Stomach (tissue), 9 donors: ENCODE measurements around the gene GABRR2. TPM values are rescaled to one million over a fixed set of nuclear protein-coding genes. Genes with fewer than 3 reads are reported as not detected.
"Not testable (repeated sequence)": the region's sequence is repeated elsewhere in the genome, so short reads cannot be mapped to it uniquely, and the experiment has no call there.

Experiments used
- DNase-seq, 2 donors: peaks; one replicate each; pipeline versions ENCODE4 v3.0.0 to v3.0.0-alpha.2; 2013 to 2019
- H3K27ac ChIP-seq, 5 donors: fragments of 200-600 bp in 4 of 5; sonication (generic) in 4 of 5; one replicate each; pipeline ENCODE4 v1.5.1; 2013 to 2019; ENCODE audit warnings: mild to moderate bottlenecking in 1 of 5, moderate library complexity in 1 of 5
- H3K27me3 ChIP-seq, 3 donors: fragments of 200-600 bp; sonication (generic); one replicate each; pipeline ENCODE4 v1.5.1; 2017 to 2019; ENCODE audit warnings: mixed run types in 1 of 3
- H3K36me3 ChIP-seq, 4 donors: fragments of 200-600 bp; sonication (generic); 1 replicate in 3 of 4; 2 replicates in 1 of 4; pipeline ENCODE4 v1.5.1; 2016 to 2019
- H3K4me1 ChIP-seq, 4 donors: fragments of 200-600 bp; sonication (generic); one replicate each; pipeline ENCODE4 v1.5.1; 2016 to 2019
- H3K4me3 ChIP-seq, 4 donors: fragments of 200-600 bp; sonication (generic) in 3 of 4; one replicate each; pipeline ENCODE4 v1.5.1; 2016 to 2019; ENCODE audit warnings: mild to moderate bottlenecking in 1 of 4
- H3K9me3 ChIP-seq, 4 donors: fragments of 200-600 bp; sonication (generic); one replicate each; pipeline ENCODE4 v1.5.1; 2016 to 2019
- EP300 ChIP-seq: sonication (generic); formaldehyde crosslinking; IDR thresholded peaks from one replicate; pipeline ENCODE4 v1.6.1; 2017; ENCODE audit warnings: antibody characterized with exemption
- POLR2A ChIP-seq, 4 donors: fragments of 450-650 bp; IDR thresholded peaks; one replicate each; pipeline ENCODE4 v1.6.1; 2016; ENCODE audit warnings: antibody characterized with exemption in 4 of 4, control low read depth in 2 of 4, mild to moderate bottlenecking in 1 of 4, moderate library complexity in 1 of 4
- POLR2AphosphoS5 ChIP-seq, 3 donors: sonication (generic); formaldehyde crosslinking; IDR thresholded peaks; one replicate each; pipeline ENCODE4 v1.6.1; 2016; ENCODE audit warnings: antibody characterized with exemption in 3 of 3
- WGBS, 5 donors: extraction: QIAGEN DNeasy Blood & Tissue Kit in 3 of 5; methylation state at CpG; one replicate each; pipeline versions ENCODE4 v1.1.5 to v1.1.7; 2013 to 2018; 5-methylcytosine and 5-hydroxymethylcytosine counted together
- intact Hi-C: fragments of 100-400 bp; cut with DNase I; formaldehyde crosslinking; loops from one replicate; pipeline ENCODE4 v1.15.1; 2023; ENCODE audit warnings: low total_unique reads
- polyA plus RNA-seq, 3 donors: library from polyadenylated mRNA; stranded (reverse); fragments of 200-250 nt; gene quantifications; one replicate each; pipeline ENCODE4 v1.2.3, GENCODE V29; 2013
- total RNA-seq, 5 donors: library from RNA; depleted of rRNA; stranded (reverse); fragments of >200 nt; gene quantifications; one replicate each; pipeline versions ENCODE4 v1.1.0 to v1.2.3, GENCODE V29; 2014 to 2016
- TF ChIP-seq, protein P1 (sequence below), 7 experiments: fragments of 450-650 bp in 4 of 7; fragments of 200-600 bp in 3 of 7; sonication (generic) in 3 of 7; IDR thresholded peaks; one replicate each; pipeline ENCODE4 v1.5.1; 2016 to 2019; ENCODE audit warnings: antibody characterized with exemption in 7 of 7, control low read depth in 2 of 7, mild to moderate bottlenecking in 1 of 7
- donor health status: healthy with polysubstance abuse.
- donor health status: Bipolar disorder and iron deficiency.
- donor health status: healthy.

Gene GABRR2
- total and polyA plus RNA-seq, 8 donors: 0.15 to 7.6 (median 0.73) TPM; not detected in 5

GRCh38 chr6:89295981-89296380 is 19.1 kb downstream of the GABRR2 start:
- no peaks in the 10 kb centered on the region for H3K36me3 ChIP-seq
- H3K27me3 ChIP-seq: no peaks in the 10 kb centered on the region
- 91 to 100% (median 100%) methylated on average over 1 to 2 of the region's 2 CpGs for WGBS, 5 donors
- intact Hi-C loops: no loop called here
- DNase-seq: no peak
- peaks cover 9 to 19% (median 14%) of the 10 kb centered on the region in 4 donors for H3K4me1 ChIP-seq
- H3K9me3 ChIP-seq: no peaks in the 10 kb centered on the region
- TF ChIP-seq EP300 (no peak), POLR2AphosphoS5 (IDR thresholded peaks at IDR 0.05) (no peak), POLR2A (IDR thresholded peaks at IDR 0.05) (no peak)
- TF ChIP-seq, protein P1, sequence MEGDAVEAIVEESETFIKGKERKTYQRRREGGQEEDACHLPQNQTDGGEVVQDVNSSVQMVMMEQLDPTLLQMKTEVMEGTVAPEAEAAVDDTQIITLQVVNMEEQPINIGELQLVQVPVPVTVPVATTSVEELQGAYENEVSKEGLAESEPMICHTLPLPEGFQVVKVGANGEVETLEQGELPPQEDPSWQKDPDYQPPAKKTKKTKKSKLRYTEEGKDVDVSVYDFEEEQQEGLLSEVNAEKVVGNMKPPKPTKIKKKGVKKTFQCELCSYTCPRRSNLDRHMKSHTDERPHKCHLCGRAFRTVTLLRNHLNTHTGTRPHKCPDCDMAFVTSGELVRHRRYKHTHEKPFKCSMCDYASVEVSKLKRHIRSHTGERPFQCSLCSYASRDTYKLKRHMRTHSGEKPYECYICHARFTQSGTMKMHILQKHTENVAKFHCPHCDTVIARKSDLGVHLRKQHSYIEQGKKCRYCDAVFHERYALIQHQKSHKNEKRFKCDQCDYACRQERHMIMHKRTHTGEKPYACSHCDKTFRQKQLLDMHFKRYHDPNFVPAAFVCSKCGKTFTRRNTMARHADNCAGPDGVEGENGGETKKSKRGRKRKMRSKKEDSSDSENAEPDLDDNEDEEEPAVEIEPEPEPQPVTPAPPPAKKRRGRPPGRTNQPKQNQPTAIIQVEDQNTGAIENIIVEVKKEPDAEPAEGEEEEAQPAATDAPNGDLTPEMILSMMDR (IDR thresholded peaks at IDR 0.05): no peak
- H3K4me3 ChIP-seq: no peak overlapping the region
- H3K27ac ChIP-seq: no peak overlapping the region

GRCh38 chr6:89295116-89295515 is 20.0 kb downstream of the GABRR2 start:
- intact Hi-C loops, H3K36me3 ChIP-seq, H3K27me3 ChIP-seq, DNase-seq, H3K9me3 ChIP-seq, H3K4me3 ChIP-seq, H3K27ac ChIP-seq: not testable (repeated sequence)
- H3K4me1 ChIP-seq: peaks cover 9 to 19% (median 14%) of the 10 kb centered on the region in 4 donors
- WGBS, 5 donors: 67 to 100% (median 72%) methylated on average over 1 of the region's 1 CpG

- H3K4me1 ChIP-seq: no peaks in the 10 kb centered on the region
- H3K27me3 ChIP-seq: no peaks in the 10 kb centered on the region
- no peak for DNase-seq
- no peak overlapping the region for H3K27ac ChIP-seq
- intact Hi-C loops: no loop called here
- 81 to 89% (median 88%) methylated on average over 11 of the region's 11 CpGs for WGBS, 5 donors
- H3K4me3 ChIP-seq: no peak overlapping the region
- H3K36me3 ChIP-seq: no peaks in the 10 kb centered on the region
- H3K9me3 ChIP-seq: no peaks in the 10 kb centered on the region
- TF ChIP-seq, protein P1 (IDR thresholded peaks at IDR 0.05): no peak
- TF ChIP-seq POLR2AphosphoS5 (IDR thresholded peaks at IDR 0.05) (no peak), POLR2A (IDR thresholded peaks at IDR 0.05) (no peak), EP300 (no peak)
Measured at GRCh38 chr6:89291256-89291819, 23.8 kb downstream of the GABRR2 start.

DNA sequence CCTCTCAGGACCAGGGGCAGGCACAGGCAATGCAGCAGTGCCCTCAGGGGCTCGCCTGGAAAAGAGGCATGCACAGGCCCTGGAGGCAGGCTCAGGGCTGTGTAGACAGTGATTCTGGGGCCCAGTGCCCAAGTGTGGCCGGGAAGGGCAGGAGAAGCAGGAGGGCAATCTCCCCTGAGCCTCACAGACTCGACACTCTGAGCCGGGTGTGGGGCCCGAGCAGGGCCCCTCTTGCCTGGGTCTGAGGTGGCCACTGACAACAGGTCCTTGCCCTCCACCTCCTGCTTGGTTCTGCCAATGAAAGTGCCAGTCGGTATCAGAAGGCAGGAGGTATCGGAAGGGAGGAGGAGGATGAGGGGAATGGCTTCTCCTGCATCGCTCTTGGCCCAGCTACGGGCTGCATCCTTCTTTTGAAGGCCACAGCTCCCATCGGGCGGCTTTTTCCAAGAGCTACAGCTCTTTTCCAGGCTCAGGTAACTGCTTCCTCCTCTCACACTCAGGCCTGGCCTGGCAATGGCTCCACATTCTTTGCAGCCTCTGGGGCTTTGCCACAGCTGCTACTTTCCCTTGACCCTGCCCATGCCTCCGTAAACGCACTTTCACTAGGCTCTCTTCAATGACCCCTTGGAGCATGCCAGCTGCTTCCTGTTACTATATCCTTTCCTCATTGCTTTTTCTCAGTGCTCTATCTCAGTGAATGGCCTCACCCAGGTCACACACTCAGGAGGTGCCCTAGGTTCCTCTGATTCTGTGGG is 24.5 kb downstream of the GABRR2 start:
- intact Hi-C loops: no loop called here
- no peak overlapping the region for H3K27ac ChIP-seq
- no peak for DNase-seq
- no peaks in the 10 kb centered on the region for H3K36me3 ChIP-seq
- H3K27me3 ChIP-seq: no peaks in the 10 kb centered on the region
- 80 to 92% (median 89%) methylated on average over 10 to 13 of the region's 13 CpGs for WGBS, 5 donors
- H3K4me1 ChIP-seq: no peaks in the 10 kb centered on the region
- TF ChIP-seq POLR2A (IDR thresholded peaks at IDR 0.05): no peak
- TF ChIP-seq POLR2AphosphoS5 (IDR thresholded peaks at IDR 0.05): no peak
- TF ChIP-seq EP300: no peak
- TF ChIP-seq, protein P1 (IDR thresholded peaks at IDR 0.05): no peak
- no peak overlapping the region for H3K4me3 ChIP-seq
- no peaks in the 10 kb centered on the region for H3K9me3 ChIP-seq

DNA sequence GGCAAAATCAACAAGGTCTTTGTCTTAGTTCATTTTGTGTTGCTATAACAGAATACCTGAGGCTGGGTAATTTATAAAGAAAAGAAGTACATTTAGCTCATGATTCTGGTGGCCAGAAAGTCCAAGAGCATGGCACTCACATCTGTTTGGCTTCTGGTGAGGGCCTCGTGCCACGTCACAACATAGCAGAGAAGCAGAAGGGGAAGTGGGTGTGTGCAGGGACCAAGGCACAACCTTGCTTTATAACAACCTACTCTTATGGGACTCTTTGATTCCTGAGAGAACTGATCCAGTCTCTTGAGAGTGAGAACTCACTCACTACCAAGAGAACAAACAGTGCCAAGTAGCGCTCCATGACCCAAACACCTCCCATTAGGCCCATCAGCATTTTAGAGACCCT is 25.4 kb downstream of the GABRR2 start:
- TF ChIP-seq POLR2AphosphoS5 (IDR thresholded peaks at IDR 0.05) (no peak), EP300 (no peak), POLR2A (IDR thresholded peaks at IDR 0.05) (no peak)
- TF ChIP-seq, protein P1 (IDR thresholded peaks at IDR 0.05): no peak
- 82 to 95% (median 89%) methylated on average over 3 of the region's 3 CpGs for WGBS, 5 donors
- no peak for DNase-seq
- H3K27ac ChIP-seq: no peak overlapping the region
- no peaks in the 10 kb centered on the region for H3K4me1 ChIP-seq
- H3K36me3 ChIP-seq: no peaks in the 10 kb centered on the region
- intact Hi-C loops: no loop called here
- no peak overlapping the region for H3K4me3 ChIP-seq
- no peaks in the 10 kb centered on the region for H3K27me3 ChIP-seq
- H3K9me3 ChIP-seq: no peaks in the 10 kb centered on the region
